HL-60 (cell line): Measurements from ENCODE around the gene TOP1.

Experiments
- DNase-seq, 2 experiments: peaks; one replicate each; pipeline ENCODE4 v3.0.0-alpha.2; 2010 to 2020; ENCODE audit warnings: low read depth in 1 of 2, low spot score in 1 of 2
- H3K27ac ChIP-seq: fragments of 250-450 bp; sonication (Bioruptor Pico); replicated peaks from 2 replicates; pipeline ENCODE4 v1.5.1; 2020; ENCODE audit warnings: mild to moderate bottlenecking, moderate library complexity
- H3K27me3 ChIP-seq: fragments of 250-450 bp; sonication (Bioruptor Pico); 2 replicates; pipeline ENCODE4 v1.5.1; 2021; ENCODE audit warnings: mild to moderate bottlenecking, moderate library complexity; ENCODE audit not compliant: insufficient read depth, poor library complexity, severe bottlenecking
- H3K4me3 ChIP-seq: replicated peaks from 2 replicates; pipeline ENCODE4 v1.5.1; 2011; ENCODE audit warnings: mild to moderate bottlenecking, control low read depth, low read length; ENCODE audit not compliant: insufficient read depth
- GABPA ChIP-seq: IDR thresholded peaks from 2 replicates; pipeline ENCODE4 v1.6.1; 2012; ENCODE audit warnings: low read depth
- POLR2AphosphoS5 ChIP-seq: IDR thresholded peaks from 2 replicates; pipeline ENCODE4 v1.6.1; 2012; ENCODE audit warnings: low read depth
- REST ChIP-seq: IDR thresholded peaks from 2 replicates; pipeline ENCODE4 v1.6.1; 2012; ENCODE audit warnings: low read depth; ENCODE audit not compliant: insufficient replicate concordance
- SPI1 ChIP-seq: IDR thresholded peaks from 2 replicates; pipeline ENCODE4 v1.6.1; 2012; ENCODE audit warnings: low read depth, mild to moderate bottlenecking, borderline replicate concordance
- TF ChIP-seq, protein P1 (sequence below): IDR thresholded peaks from one replicate; pipeline ENCODE4 v1.5.1; 2011; ENCODE audit warnings: low read length, control low read depth, inconsistent platforms; ENCODE audit not compliant: insufficient read depth

TOP1 gene

DNA sequence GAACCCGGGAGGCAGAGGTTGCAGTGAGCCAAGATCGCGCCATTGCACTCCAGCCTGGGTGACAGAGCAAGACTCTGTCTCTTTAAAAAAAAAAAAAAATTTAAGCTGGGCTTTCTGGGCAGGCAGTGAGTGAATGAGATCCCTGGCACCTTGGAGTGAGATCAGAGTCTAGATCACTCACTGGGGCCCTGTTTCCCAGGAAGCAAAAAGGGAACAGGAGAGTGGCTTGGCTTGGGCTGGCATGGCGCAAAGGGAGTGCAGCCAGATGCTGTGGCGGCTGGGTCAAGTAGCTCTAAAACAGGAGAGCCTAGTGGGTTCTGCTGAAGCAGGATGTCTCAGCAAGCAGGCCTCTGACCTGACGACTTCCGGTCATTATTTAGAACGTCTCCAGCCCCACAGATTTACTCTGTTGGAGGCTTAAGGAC is 119.2 kb downstream of the TOP1 start:
- DNase-seq: no peak
- no peak for TF ChIP-seq GABPA
- no peak for TF ChIP-seq REST
- TF ChIP-seq, protein P1, sequence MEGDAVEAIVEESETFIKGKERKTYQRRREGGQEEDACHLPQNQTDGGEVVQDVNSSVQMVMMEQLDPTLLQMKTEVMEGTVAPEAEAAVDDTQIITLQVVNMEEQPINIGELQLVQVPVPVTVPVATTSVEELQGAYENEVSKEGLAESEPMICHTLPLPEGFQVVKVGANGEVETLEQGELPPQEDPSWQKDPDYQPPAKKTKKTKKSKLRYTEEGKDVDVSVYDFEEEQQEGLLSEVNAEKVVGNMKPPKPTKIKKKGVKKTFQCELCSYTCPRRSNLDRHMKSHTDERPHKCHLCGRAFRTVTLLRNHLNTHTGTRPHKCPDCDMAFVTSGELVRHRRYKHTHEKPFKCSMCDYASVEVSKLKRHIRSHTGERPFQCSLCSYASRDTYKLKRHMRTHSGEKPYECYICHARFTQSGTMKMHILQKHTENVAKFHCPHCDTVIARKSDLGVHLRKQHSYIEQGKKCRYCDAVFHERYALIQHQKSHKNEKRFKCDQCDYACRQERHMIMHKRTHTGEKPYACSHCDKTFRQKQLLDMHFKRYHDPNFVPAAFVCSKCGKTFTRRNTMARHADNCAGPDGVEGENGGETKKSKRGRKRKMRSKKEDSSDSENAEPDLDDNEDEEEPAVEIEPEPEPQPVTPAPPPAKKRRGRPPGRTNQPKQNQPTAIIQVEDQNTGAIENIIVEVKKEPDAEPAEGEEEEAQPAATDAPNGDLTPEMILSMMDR: no peak
- no peak for TF ChIP-seq POLR2AphosphoS5
- TF ChIP-seq SPI1: no peak

GRCh38 chr20:41148942-41149341 is 120.3 kb downstream of the TOP1 start:
- TF ChIP-seq GABPA (no peak), SPI1 (no peak), REST (no peak), POLR2AphosphoS5 (no peak)
- TF ChIP-seq, protein P1: no peak
- Histone ChIP-seq H3K27me3 (no peaks in the 10 kb centered on the region), H3K4me3 (no peak overlapping the region), H3K27ac (no peak overlapping the region)
- DNase-seq: no peak

More for the DNA sequence above, 119.2 kb downstream of the TOP1 start:
- Histone ChIP-seq H3K4me3 (no peak overlapping the region), H3K27ac (no peak overlapping the region), H3K27me3 (no peaks in the 10 kb centered on the region)

DNA sequence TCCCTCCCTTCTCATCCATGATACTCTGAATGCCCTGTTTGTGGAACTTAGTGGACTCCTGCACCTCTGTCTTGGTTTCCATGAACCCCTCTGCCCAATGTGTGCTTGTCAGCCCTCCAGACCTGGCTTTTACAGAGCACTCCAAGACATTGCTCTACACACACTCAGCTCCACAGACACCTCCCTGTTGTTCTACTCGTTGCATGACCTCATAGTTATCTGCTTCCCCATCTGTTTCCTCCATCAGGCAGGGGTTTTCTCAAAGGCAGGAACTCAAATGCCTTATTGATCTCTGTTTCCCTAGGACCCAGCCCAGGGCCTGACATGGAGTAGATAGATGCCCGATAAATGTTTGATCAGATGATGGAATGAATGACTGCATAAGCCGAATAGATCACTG is 122.0 kb downstream of the TOP1 start:
- DNase-seq: no peak
- Histone ChIP-seq H3K27me3 (no peaks in the 10 kb centered on the region), H3K4me3 (no peak overlapping the region), H3K27ac (no peak overlapping the region)
- TF ChIP-seq, protein P1: no peak
- TF ChIP-seq SPI1 (no peak), POLR2AphosphoS5 (no peak), GABPA (no peak), REST (no peak)
